B cell (primary cell): ENCODE data around the gene ITPK1. TPM values are rescaled to one million over a fixed set of nuclear protein-coding genes. Genes with fewer than 3 reads are reported as not detected.

ENCODE experiments used
- ATAC-seq: fragments of 200-7000 bp; cut with Tn5 transposase; one replicate; pipeline ENCODE4 v1.10.0; 2021; ENCODE audit warnings: low read depth, mild to moderate bottlenecking, moderate number of reproducible peaks, moderate library complexity
- CTCF ChIA-PET: fragments of 350-600 bp; sonication (Branson Sonifier 250); formaldehyde crosslinking; loops from one replicate; lab custom pipeline; 2021; ENCODE audit warnings: antibody characterized with exemption, inconsistent platforms; lab: Charles Lee
- POLR2A ChIA-PET: fragments of 350-600 bp; sonication (Branson Sonifier 250); formaldehyde crosslinking; loops from one replicate; lab custom pipeline; 2021; ENCODE audit warnings: antibody characterized with exemption; lab: Charles Lee
- DNase-seq: peaks from one replicate; pipeline ENCODE4 v3.0.0; 2013
- H2AFZ ChIP-seq: 2 replicates; pipeline ENCODE4 v1.6.1; 2012; ENCODE audit warnings: mild to moderate bottlenecking, low read depth, low read length; ENCODE audit not compliant: insufficient read depth, poor library complexity, severe bottlenecking
- H3K27ac ChIP-seq, 2 donors: 1 replicate in 1 of 2; 2 replicates in 1 of 2; pipeline ENCODE4 v1.5.1; 2012 to 2013; ENCODE audit warnings: low read length in 2 of 2, mild to moderate bottlenecking in 2 of 2, moderate library complexity in 1 of 2
- H3K27me3 ChIP-seq, 4 experiments: fragments of 200-600 bp in 1 of 4; sonication (generic) in 1 of 4; replicated peaks in 1 of 4; 1 replicate in 2 of 4; 2 replicates in 2 of 4; pipeline versions ENCODE4 v1.6.1 to v1.7.0; 2013 to 2016; ENCODE audit warnings: low read length in 3 of 4, mild to moderate bottlenecking in 2 of 4, mixed read lengths in 1 of 4, moderate library complexity in 1 of 4; ENCODE audit not compliant: insufficient read depth in 4 of 4, control insufficient read depth in 3 of 4; ENCODE audit errors: control extremely low read depth in 1 of 4
- H3K36me3 ChIP-seq, 2 experiments: replicated peaks in 1 of 2; 1 replicate in 1 of 2; 2 replicates in 1 of 2; pipeline versions ENCODE4 v1.6.1 to v1.7.1; 2013; ENCODE audit warnings: low read length in 1 of 2; ENCODE audit not compliant: insufficient read depth in 2 of 2, control insufficient read depth in 1 of 2; ENCODE audit errors: control extremely low read depth in 1 of 2, extremely low read depth in 1 of 2
- H3K4me1 ChIP-seq, 2 donors: fragments of 200-600 bp in 1 of 2; sonication (generic) in 1 of 2; 1 replicate in 1 of 2; 2 replicates in 1 of 2; pipeline versions ENCODE4 v1.5.1 to v1.6.1; 2013 to 2017; ENCODE audit warnings: low read length in 2 of 2; ENCODE audit not compliant: control insufficient read depth in 2 of 2, insufficient read depth in 2 of 2
- H3K4me2 ChIP-seq: replicated peaks from 2 replicates; pipeline ENCODE3; 2012; ENCODE audit warnings: mild to moderate bottlenecking, low read depth, low read length; ENCODE audit not compliant: poor library complexity, severe bottlenecking
- H3K4me3 ChIP-seq, 5 experiments: fragments of 200-600 bp in 1 of 5; sonication (generic) in 1 of 5; 1 replicate in 3 of 5; 2 replicates in 2 of 5; pipeline versions ENCODE4 v1.5.1 to v1.7.0; 2011 to 2016; ENCODE audit warnings: low read length in 4 of 5, mild to moderate bottlenecking in 4 of 5, low read depth in 2 of 5, control low read depth in 1 of 5, moderate library complexity in 1 of 5; ENCODE audit not compliant: insufficient read depth in 1 of 5; ENCODE audit errors: control extremely low read depth in 1 of 5, extremely low read depth in 1 of 5
- H3K79me2 ChIP-seq: fragments of 200-600 bp; sonication (generic); one replicate; pipeline ENCODE4 v1.6.0; 2016; ENCODE audit warnings: low read length; ENCODE audit not compliant: control insufficient read depth, insufficient read depth
- H3K9ac ChIP-seq: fragments of 200-600 bp; sonication (generic); 2 replicates; pipeline ENCODE4 v1.6.1; 2017; ENCODE audit warnings: mild to moderate bottlenecking, low read length, moderate library complexity
- H3K9me3 ChIP-seq, 3 donors: one replicate each; pipeline versions ENCODE4 v1.6.1 to v1.7.1; 2013; ENCODE audit warnings: low read length in 2 of 3; ENCODE audit not compliant: control insufficient read depth in 2 of 3, insufficient read depth in 1 of 3; ENCODE audit errors: control extremely low read depth in 1 of 3
- H4K20me1 ChIP-seq: 2 replicates; pipeline ENCODE4 v1.6.0; 2012; ENCODE audit warnings: mild to moderate bottlenecking, low read length; ENCODE audit not compliant: insufficient read depth, control insufficient read depth, poor library complexity, severe bottlenecking
- H3K27ac Mint-ChIP-seq: one replicate; pipeline ENCODE4 v1.8.0; 2021; ENCODE audit warnings: mixed read lengths
- H3K27me3 Mint-ChIP-seq: one replicate; pipeline ENCODE4 v1.8.0; 2021; ENCODE audit warnings: mixed read lengths
- H3K4me1 Mint-ChIP-seq: one replicate; pipeline ENCODE4 v1.8.0; 2021; ENCODE audit warnings: mixed read lengths
- H3K4me3 Mint-ChIP-seq: one replicate; pipeline ENCODE4 v1.8.0; 2021; ENCODE audit warnings: mixed read lengths
- H3K9me3 Mint-ChIP-seq: one replicate; pipeline ENCODE4 v1.8.0; 2022; ENCODE audit warnings: mixed read lengths; ENCODE audit not compliant: insufficient read depth
- CTCF ChIP-seq: fragments of 200-600 bp; IDR thresholded peaks from one replicate; pipeline ENCODE4 v1.8.0; 2022; ENCODE audit warnings: antibody characterized with exemption, mild to moderate bottlenecking
- EZH2 ChIP-seq: IDR thresholded peaks from 2 replicates; pipeline ENCODE4 v1.6.1; 2012; ENCODE audit warnings: borderline replicate concordance, low read depth, mild to moderate bottlenecking, moderate library complexity, low read length; ENCODE audit not compliant: insufficient read depth, poor library complexity, severe bottlenecking
- WGBS: methylation state at CpG from one replicate; pipeline ENCODE4 v1.1.5; 2013; ENCODE audit warnings: missing lambda C conversion rate; ENCODE audit not compliant: insufficient coverage; 5-methylcytosine and 5-hydroxymethylcytosine counted together
- intact Hi-C: fragments of 100-400 bp; cut with micrococcal nuclease; formaldehyde crosslinking; loops from one replicate; pipeline ENCODE4 v1.10.0; 2022
- polyA plus RNA-seq: library from polyadenylated mRNA; depleted of rRNA; stranded (reverse); fragments of >200 nt; gene quantifications from 2 replicates; pipeline ENCODE4 v1.2.3, GENCODE V29; 2012
- total RNA-seq, 2 donors: library from RNA; stranded (reverse); fragments of 120-200 nt in 1 of 2; gene quantifications; 1 replicate in 1 of 2; 2 replicates in 1 of 2; pipeline versions ENCODE4 v1.2.3 to v1.2.4, GENCODE V29; 2013 to 2022

The ITPK1 gene
- total and polyA plus RNA-seq, 2 donors (not counting 1 experiment from before 2014, with no cell fraction given): 46.0 to 46.9 TPM

- no peaks in the 10 kb centered on the region for H3K27me3 ChIP-seq
- peaks cover 40% of the 10 kb centered on the region for H3K4me1 Mint-ChIP-seq
- POLR2A ChIA-PET: no interaction called here
- peak overlapping the region; percentile 28 for H3K4me2 ChIP-seq
- DNase-seq (no peak), ATAC-seq (no peak)
- H3K9me3 ChIP-seq: peaks cover 0 to 20% (median 0%) of the 10 kb centered on the region in 3 donors
- no peak overlapping the region for H3K4me3 Mint-ChIP-seq
- peaks cover 75% of the 10 kb centered on the region for H3K79me2 ChIP-seq
- no peak overlapping the region for H3K9ac ChIP-seq
- H3K27ac ChIP-seq: peak overlapping the region; percentile 35 to 49
- peaks cover 9 to 26% of the 10 kb centered on the region in 2 donors for H3K4me1 ChIP-seq
- H3K9me3 Mint-ChIP-seq: no peaks in the 10 kb centered on the region
- no peak overlapping the region for H3K4me3 ChIP-seq
- peaks cover 25% of the 10 kb centered on the region for H4K20me1 ChIP-seq
- CTCF ChIA-PET: interaction anchor here (1.7 kb wide), 1 partner anchor 31 kb away, joined by 4 read pairs; no protein-coding TSS in a partner anchor
- intact Hi-C loops: no loop called here
- no peaks in the 10 kb centered on the region for H3K27me3 Mint-ChIP-seq
- H3K36me3 ChIP-seq: no peaks in the 10 kb centered on the region
- peak overlapping the region; percentile 16 for H3K27ac Mint-ChIP-seq
- 73% methylated on average over 13 of the region's 14 CpGs for WGBS
- no peak overlapping the region for H2AFZ ChIP-seq
- TF ChIP-seq CTCF: no peak
- no peak for TF ChIP-seq EZH2
These were observed 33.7 kb downstream of the ITPK1 start for GRCh38 chr14:93081876-93082570.

- Histone ChIP-seq H3K36me3 (no peaks in the 10 kb centered on the region), H3K4me2 (no peak overlapping the region), H3K79me2 (peaks cover 82% of the 10 kb centered on the region), H3K9me3 (peaks cover 0 to 13% (median 0%) of the 10 kb centered on the region in 3 donors), H3K27me3 (no peaks in the 10 kb centered on the region), H3K27ac (no peak overlapping the region), H3K9ac (no peak overlapping the region), H3K4me1 (peaks cover 14 to 46% of the 10 kb centered on the region in 2 donors), H3K4me3 (no peak overlapping the region), H4K20me1 (peaks cover 13% of the 10 kb centered on the region), H2AFZ (no peak overlapping the region)
- Mint-ChIP-seq H3K9me3 (no peaks in the 10 kb centered on the region), H3K27ac (no peak overlapping the region), H3K4me1 (peaks cover 50% of the 10 kb centered on the region), H3K4me3 (no peak overlapping the region), H3K27me3 (no peaks in the 10 kb centered on the region)
- intact Hi-C loops: no loop called here
- CTCF ChIA-PET: no interaction called here
- ATAC-seq (no peak), DNase-seq (no peak)
- 100% methylated on average over 4 of the region's 5 CpGs for WGBS
- POLR2A ChIA-PET: no interaction called here
- no peak for TF ChIP-seq CTCF
These were observed 35.8 kb downstream of the ITPK1 start for GRCh38 chr14:93079865-93080403.
